AG10803 (cell line): ENCODE results near the gene WDR6.

Experiments used
- DNase-seq: peaks from one replicate; pipeline ENCODE4 v3.0.0; 2010; ENCODE audit warnings: low read depth
- H3K4me3 ChIP-seq: 2 replicates; pipeline ENCODE4 v1.5.1; 2011; ENCODE audit warnings: mild to moderate bottlenecking, low read length, control low read depth
- TF ChIP-seq, protein P1 (sequence below): conservative IDR thresholded peaks from 2 replicates; pipeline ENCODE4 v1.5.1; 2011; ENCODE audit warnings: mild to moderate bottlenecking, low read length, control low read depth, inconsistent platforms

Gene WDR6

GRCh38 chr3:49032646-49033304, 25.6 kb downstream of the WDR6 start:
- no peak overlapping the region for H3K4me3 ChIP-seq
- no peak for DNase-seq
- TF ChIP-seq, protein P1, sequence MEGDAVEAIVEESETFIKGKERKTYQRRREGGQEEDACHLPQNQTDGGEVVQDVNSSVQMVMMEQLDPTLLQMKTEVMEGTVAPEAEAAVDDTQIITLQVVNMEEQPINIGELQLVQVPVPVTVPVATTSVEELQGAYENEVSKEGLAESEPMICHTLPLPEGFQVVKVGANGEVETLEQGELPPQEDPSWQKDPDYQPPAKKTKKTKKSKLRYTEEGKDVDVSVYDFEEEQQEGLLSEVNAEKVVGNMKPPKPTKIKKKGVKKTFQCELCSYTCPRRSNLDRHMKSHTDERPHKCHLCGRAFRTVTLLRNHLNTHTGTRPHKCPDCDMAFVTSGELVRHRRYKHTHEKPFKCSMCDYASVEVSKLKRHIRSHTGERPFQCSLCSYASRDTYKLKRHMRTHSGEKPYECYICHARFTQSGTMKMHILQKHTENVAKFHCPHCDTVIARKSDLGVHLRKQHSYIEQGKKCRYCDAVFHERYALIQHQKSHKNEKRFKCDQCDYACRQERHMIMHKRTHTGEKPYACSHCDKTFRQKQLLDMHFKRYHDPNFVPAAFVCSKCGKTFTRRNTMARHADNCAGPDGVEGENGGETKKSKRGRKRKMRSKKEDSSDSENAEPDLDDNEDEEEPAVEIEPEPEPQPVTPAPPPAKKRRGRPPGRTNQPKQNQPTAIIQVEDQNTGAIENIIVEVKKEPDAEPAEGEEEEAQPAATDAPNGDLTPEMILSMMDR = no peak

DNA sequence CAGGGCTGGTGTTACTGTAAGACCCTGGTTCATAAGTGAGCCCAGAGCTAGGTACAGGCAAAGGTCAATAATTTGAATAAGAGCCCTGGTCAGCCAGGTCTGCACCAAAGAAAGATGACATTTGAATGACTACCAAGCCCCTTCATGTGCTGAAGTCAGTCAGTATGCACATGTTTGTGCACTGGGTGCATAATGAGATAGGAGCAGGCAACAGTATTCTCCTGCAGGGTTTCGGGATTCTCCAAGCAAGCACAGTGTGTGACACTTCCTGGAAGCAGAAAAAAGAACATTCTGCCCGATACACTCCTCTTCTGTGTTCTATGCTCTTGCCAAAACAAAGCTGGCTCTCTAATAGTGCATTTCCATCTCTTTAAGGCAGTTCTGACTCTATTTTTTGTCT, 27.5 kb downstream of the WDR6 start:
- H3K4me3 ChIP-seq = no peak overlapping the region
- TF ChIP-seq, protein P1 = no peak
- no peak for DNase-seq

- TF ChIP-seq, protein P1 = no peak
- no peak for DNase-seq
- no peak overlapping the region for H3K4me3 ChIP-seq
Observed at GRCh38 chr3:49035281-49035680, 28.1 kb downstream of the WDR6 start.

- DNase-seq = no peak
- H3K4me3 ChIP-seq = no peak overlapping the region
- TF ChIP-seq, protein P1 = no peak
Observed at GRCh38 chr3:49053543-49053942, 46.4 kb downstream of the WDR6 start.

DNA sequence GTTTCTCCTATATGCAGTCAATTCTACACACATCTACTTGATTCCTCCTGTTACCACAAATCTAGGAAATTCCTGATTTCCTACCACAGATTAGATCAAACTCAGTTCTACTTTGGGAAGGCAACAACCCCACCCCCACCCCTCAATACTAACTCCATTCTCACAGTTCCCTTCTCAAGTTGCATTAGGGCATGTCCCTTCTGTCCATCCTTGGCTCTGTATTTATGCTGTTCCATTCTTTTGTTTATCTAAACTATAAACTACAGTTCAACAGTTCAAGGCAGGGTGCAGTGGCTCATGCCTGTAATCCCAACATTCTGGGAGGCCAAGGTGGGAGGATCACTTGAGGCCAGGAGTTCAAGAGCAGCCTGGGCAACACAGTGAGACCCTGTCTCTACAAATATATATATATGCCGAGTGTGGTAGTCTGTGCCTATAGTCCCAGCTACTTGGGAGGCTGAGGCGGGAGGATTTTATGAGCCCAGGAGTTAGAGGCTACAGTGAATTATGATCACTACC, 47.2 kb downstream of the WDR6 start:
- TF ChIP-seq, protein P1 = no peak
- no peak overlapping the region for H3K4me3 ChIP-seq
- DNase-seq = no peak

GRCh38 chr3:49057268-49057667, 50.1 kb downstream of the WDR6 start:
- no peak overlapping the region for H3K4me3 ChIP-seq
- DNase-seq = no peak
- TF ChIP-seq, protein P1 = no peak

DNA sequence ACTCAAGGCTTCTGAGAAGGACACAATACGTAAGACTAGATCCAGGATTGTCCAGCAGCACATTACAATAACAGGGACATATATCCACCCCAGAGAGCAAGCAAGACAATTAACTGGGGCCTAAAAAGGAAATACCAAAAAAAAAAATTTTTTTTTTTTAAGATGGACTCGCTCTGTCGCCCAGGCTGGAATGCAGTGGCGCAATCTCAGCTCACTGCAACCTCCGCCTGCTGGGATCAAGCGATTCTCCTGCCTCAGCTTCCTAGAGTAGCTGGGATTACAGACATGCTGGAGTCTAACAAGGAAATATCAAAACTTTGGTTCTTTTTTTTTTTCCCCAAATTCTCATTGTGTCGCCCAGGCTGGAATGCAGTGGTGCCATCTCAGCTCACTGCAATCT, 50.8 kb downstream of the WDR6 start:
- TF ChIP-seq, protein P1 = no peak
- no peak overlapping the region for H3K4me3 ChIP-seq
- DNase-seq = no peak
